Fibroblast of skin of right biceps (primary cell): ENCODE measurements around the gene SMARCA5.
"Not testable (repeated sequence)": the region's sequence is repeated elsewhere in the genome, so short reads cannot be mapped to it uniquely, and the experiment has no call there.

Source experiments
- DNase-seq: peaks from one replicate; pipeline ENCODE4 v3.0.0-alpha.2; 2013

Gene SMARCA5

GRCh38 chr4:143513314-143514168, at the start of gene SMARCA5:
TSS of gene SMARCA5 (plus strand) at chr4:143513702. CDS start at chr4:143513925, 223 bp downstream.
- DNase-seq = peak; percentile 98

- DNase-seq = no peak
These were observed 40.0 kb upstream of the SMARCA5 start for GRCh38 chr4:143473334-143474126.

- no peak for DNase-seq
These were observed 36.0 kb upstream of the SMARCA5 start for GRCh38 chr4:143477487-143477886.

GRCh38 chr4:143481361-143481760, 32.1 kb upstream of the SMARCA5 start:
- DNase-seq = no peak

GRCh38 chr4:143482840-143483239, 30.7 kb upstream of the SMARCA5 start:
- peak; percentile 38 for DNase-seq

- peak; percentile 23 for DNase-seq
These were observed 27.2 kb upstream of the SMARCA5 start for GRCh38 chr4:143486314-143486713.

- DNase-seq = no peak
These were observed 24.8 kb upstream of the SMARCA5 start for GRCh38 chr4:143488687-143489086.

GRCh38 chr4:143489106-143489505, 24.4 kb upstream of the SMARCA5 start:
- peak; percentile 22 for DNase-seq

- no peak for DNase-seq
These were observed 15.5 kb upstream of the SMARCA5 start for GRCh38 chr4:143498021-143498420.

GRCh38 chr4:143502231-143502630, 11.3 kb upstream of the SMARCA5 start:
- no peak for DNase-seq

- DNase-seq = no peak
These were observed 7.5 kb upstream of the SMARCA5 start for GRCh38 chr4:143506031-143506430.

GRCh38 chr4:143511906-143512305, 1.6 kb upstream of the SMARCA5 start:
- no peak for DNase-seq

- DNase-seq = no peak
These were observed 556 bp upstream of the SMARCA5 start for GRCh38 chr4:143512978-143513313.

- DNase-seq = no peak
These were observed 630 bp downstream of the SMARCA5 start for GRCh38 chr4:143514169-143514495.

- DNase-seq = peak; percentile 42
These were observed 995 bp downstream of the SMARCA5 start for GRCh38 chr4:143514497-143514896.

- no peak for DNase-seq
These were observed 1.4 kb downstream of the SMARCA5 start for GRCh38 chr4:143514901-143515300.

- DNase-seq = no peak
These were observed 2.4 kb downstream of the SMARCA5 start for GRCh38 chr4:143515905-143516304.

GRCh38 chr4:143517764-143518163, 4.3 kb downstream of the SMARCA5 start:
- DNase-seq = no peak

- no peak for DNase-seq
These were observed 10.7 kb downstream of the SMARCA5 start for GRCh38 chr4:143524211-143524610.

- DNase-seq = not testable (repeated sequence)
These were observed 14.5 kb downstream of the SMARCA5 start for GRCh38 chr4:143528046-143528445.

GRCh38 chr4:143531380-143531779, 17.9 kb downstream of the SMARCA5 start:
- DNase-seq = no peak

GRCh38 chr4:143531788-143532491, 18.4 kb downstream of the SMARCA5 start:
- DNase-seq = no peak

- no peak for DNase-seq
These were observed 25.6 kb downstream of the SMARCA5 start for GRCh38 chr4:143538979-143539669.
